ENCODE measurements around the gene NRDC. TPM values are rescaled to one million over a fixed set of nuclear protein-coding genes. Genes with fewer than 3 reads are reported as not detected.

Gene NRDC
- total and polyA plus RNA-seq, 2 experiments from 2014 or later, result 129 to 217 TPM

GRCh38 chr1:51851882-51852396, 26.6 kb downstream of the NRDC start:
- 0 out of 2 replicates have a peak overlapping the region, but pooled peaks have one; percentile 52 for H3K27ac Mint-ChIP-seq
- peaks cover 8% of the 10 kb centered on the region; the same call in 2 of the 3 replicates for H3K4me1 Mint-ChIP-seq
- Histone ChIP-seq H4K20me1 (replicated peaks; ENCODE audit: insufficient read depth) (peaks cover 9% of the 10 kb centered on the region; the same call in 1 of the 2 replicates), H3K27ac (ENCODE audit: low read depth) (no peak overlapping the region), H3K9me2 (ENCODE audit: insufficient read depth) (no peaks in the 10 kb centered on the region), H3K4me1 (ENCODE audit: insufficient read depth) (peaks cover 7% of the 10 kb centered on the region; the same call in 1 of the 2 replicates), H3K27me3 (ENCODE audit: insufficient read depth) (no peaks in the 10 kb centered on the region), H3K79me2 (replicated peaks; ENCODE audit: insufficient read depth) (peaks cover 80% of the 10 kb centered on the region), H3F3A (replicated peaks; ENCODE audit: low read depth) (no peaks in the 10 kb centered on the region), H3K36me3 (ENCODE audit: insufficient read depth) (no peaks in the 10 kb centered on the region), H2AFZ (no peak overlapping the region), H3K4me3 (no peak overlapping the region), H3K4me2 (no peak overlapping the region)
- H3K36me3 Mint-ChIP-seq (ENCODE audit: low read depth), result peaks cover 32% of the 10 kb centered on the region
- H3K4me3 Mint-ChIP-seq, result no peak overlapping the region
- no peak for DNase-seq (ENCODE audit: low spot score)
- H3K27me3 Mint-ChIP-seq (ENCODE audit: insufficient read depth, low read depth, poor library complexity), result no peaks in the 10 kb centered on the region
- H3K9me3 Mint-ChIP-seq, result peaks cover 4% of the 10 kb centered on the region
- ATAC-seq, result no peak
- TF ChIP-seq ZNF462 (CRISPR knock-in tag; IDR thresholded peaks at IDR 0.05), result no peak
- TF ChIP-seq REST (IDR thresholded peaks at IDR 0.05; ENCODE audit: unreplicated experiment), result no peak
- TF ChIP-seq ZNF331 (CRISPR knock-in tag; IDR thresholded peaks at IDR 0.05; ENCODE audit: low read depth), result no peak
- no peak for TF ChIP-seq JUNB (IDR thresholded peaks at IDR 0.05; ENCODE audit: unreplicated experiment)
- no peak for TF ChIP-seq EZH2 (IDR thresholded peaks at IDR 0.05; ENCODE audit: low read depth, unreplicated experiment)
- TF ChIP-seq STAT1 (IDR thresholded peaks at IDR 0.05; ENCODE audit: unreplicated experiment), result no peak
- no peak for TF ChIP-seq NANOG (IDR thresholded peaks at IDR 0.05; ENCODE audit: borderline replicate concordance)
- no peak for TF ChIP-seq CREB1 (CRISPR knock-in tag; IDR thresholded peaks at IDR 0.05; ENCODE audit: low read depth)
- no peak for TF ChIP-seq CTCF (conservative IDR thresholded peaks at IDR 0.05; ENCODE audit: low read depth in 2 of 2)
- TF ChIP-seq EZH2phosphoT487 (IDR thresholded peaks at IDR 0.05; ENCODE audit: unreplicated experiment), result no peak
- no peak for TF ChIP-seq ZNF114 (CRISPR knock-in tag; IDR thresholded peaks at IDR 0.05)
- no peak for TF ChIP-seq ETS1 (IDR thresholded peaks at IDR 0.05)
- no peak for TF ChIP-seq POLR2AphosphoS5 (IDR thresholded peaks at IDR 0.05; ENCODE audit: low read depth)

Measured in GM23338 (cell line).